ENCODE measurements around the gene TSEN15.

The TSEN15 gene

DNA sequence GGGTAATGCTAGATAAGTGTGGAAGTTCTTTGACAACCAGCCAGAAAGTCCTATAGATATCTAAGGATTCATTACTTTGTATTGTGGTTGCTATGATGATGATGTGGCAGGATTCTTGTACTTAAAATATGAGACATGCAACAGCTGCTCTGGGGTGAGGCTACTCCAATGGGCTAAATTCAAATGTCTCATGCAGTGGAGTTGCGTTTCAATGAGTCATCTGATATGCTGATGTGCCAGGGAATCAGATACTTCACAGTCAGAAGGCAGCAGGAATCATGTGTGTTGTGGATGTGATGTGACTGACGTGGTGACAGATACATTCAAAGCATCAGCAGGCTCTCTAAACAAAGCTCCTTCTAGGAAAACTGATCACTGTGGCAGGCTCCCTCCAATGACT lies 66.5 kb downstream of the TSEN15 start:
- Histone ChIP-seq H3K27ac (replicated peaks) (no peak overlapping the region), H3K27me3 (ENCODE audit: insufficient read depth, poor library complexity, severe bottlenecking) (no peaks in the 10 kb centered on the region), H3K4me3 (replicated peaks; ENCODE audit: insufficient read depth, low read length) (no peak overlapping the region)
- no peak for DNase-seq (ENCODE audit: low read depth in 1 of 2, low spot score in 1 of 2)
- TF ChIP-seq GABPA (IDR thresholded peaks at IDR 0.05; ENCODE audit: low read depth) (no peak), POLR2AphosphoS5 (IDR thresholded peaks at IDR 0.05; ENCODE audit: low read depth) (no peak), SPI1 (IDR thresholded peaks at IDR 0.05; ENCODE audit: borderline replicate concordance, low read depth) (no peak)
- TF ChIP-seq, protein P1, sequence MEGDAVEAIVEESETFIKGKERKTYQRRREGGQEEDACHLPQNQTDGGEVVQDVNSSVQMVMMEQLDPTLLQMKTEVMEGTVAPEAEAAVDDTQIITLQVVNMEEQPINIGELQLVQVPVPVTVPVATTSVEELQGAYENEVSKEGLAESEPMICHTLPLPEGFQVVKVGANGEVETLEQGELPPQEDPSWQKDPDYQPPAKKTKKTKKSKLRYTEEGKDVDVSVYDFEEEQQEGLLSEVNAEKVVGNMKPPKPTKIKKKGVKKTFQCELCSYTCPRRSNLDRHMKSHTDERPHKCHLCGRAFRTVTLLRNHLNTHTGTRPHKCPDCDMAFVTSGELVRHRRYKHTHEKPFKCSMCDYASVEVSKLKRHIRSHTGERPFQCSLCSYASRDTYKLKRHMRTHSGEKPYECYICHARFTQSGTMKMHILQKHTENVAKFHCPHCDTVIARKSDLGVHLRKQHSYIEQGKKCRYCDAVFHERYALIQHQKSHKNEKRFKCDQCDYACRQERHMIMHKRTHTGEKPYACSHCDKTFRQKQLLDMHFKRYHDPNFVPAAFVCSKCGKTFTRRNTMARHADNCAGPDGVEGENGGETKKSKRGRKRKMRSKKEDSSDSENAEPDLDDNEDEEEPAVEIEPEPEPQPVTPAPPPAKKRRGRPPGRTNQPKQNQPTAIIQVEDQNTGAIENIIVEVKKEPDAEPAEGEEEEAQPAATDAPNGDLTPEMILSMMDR (IDR thresholded peaks at IDR 0.05; ENCODE audit: insufficient read depth, low read length): no peak
- TF ChIP-seq, protein P2, sequence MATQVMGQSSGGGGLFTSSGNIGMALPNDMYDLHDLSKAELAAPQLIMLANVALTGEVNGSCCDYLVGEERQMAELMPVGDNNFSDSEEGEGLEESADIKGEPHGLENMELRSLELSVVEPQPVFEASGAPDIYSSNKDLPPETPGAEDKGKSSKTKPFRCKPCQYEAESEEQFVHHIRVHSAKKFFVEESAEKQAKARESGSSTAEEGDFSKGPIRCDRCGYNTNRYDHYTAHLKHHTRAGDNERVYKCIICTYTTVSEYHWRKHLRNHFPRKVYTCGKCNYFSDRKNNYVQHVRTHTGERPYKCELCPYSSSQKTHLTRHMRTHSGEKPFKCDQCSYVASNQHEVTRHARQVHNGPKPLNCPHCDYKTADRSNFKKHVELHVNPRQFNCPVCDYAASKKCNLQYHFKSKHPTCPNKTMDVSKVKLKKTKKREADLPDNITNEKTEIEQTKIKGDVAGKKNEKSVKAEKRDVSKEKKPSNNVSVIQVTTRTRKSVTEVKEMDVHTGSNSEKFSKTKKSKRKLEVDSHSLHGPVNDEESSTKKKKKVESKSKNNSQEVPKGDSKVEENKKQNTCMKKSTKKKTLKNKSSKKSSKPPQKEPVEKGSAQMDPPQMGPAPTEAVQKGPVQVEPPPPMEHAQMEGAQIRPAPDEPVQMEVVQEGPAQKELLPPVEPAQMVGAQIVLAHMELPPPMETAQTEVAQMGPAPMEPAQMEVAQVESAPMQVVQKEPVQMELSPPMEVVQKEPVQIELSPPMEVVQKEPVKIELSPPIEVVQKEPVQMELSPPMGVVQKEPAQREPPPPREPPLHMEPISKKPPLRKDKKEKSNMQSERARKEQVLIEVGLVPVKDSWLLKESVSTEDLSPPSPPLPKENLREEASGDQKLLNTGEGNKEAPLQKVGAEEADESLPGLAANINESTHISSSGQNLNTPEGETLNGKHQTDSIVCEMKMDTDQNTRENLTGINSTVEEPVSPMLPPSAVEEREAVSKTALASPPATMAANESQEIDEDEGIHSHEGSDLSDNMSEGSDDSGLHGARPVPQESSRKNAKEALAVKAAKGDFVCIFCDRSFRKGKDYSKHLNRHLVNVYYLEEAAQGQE (IDR thresholded peaks at IDR 0.05; ENCODE audit: insufficient replicate concordance, low read depth): no peak

Measured in HL-60 (cell line).